LNCaP clone FGC (cell line): Measurements from ENCODE around the gene CRYBG1.
A peak's percentile ranks its signal among the peaks of the same experiment; 100 is the strongest.
"Not testable (repeated sequence)": the region's sequence is repeated elsewhere in the genome, so short reads cannot be mapped to it uniquely, and the experiment has no call there.

Source experiments
- DNase-seq: peaks from one replicate; pipeline ENCODE4 v3.0.0-alpha.2; 2011; ENCODE audit warnings: low read depth
- H3K4me3 ChIP-seq: 2 replicates; pipeline ENCODE4 v1.5.1; 2011; ENCODE audit warnings: mild to moderate bottlenecking, low read depth, low read length, control low read depth
- TF ChIP-seq, protein P1 (sequence below): IDR thresholded peaks from 2 replicates; pipeline ENCODE4 v1.5.1; 2012; ENCODE audit warnings: mild to moderate bottlenecking; ENCODE audit not compliant: control insufficient read depth, insufficient read depth; ENCODE audit errors: extremely low read depth

CRYBG1 gene

DNA sequence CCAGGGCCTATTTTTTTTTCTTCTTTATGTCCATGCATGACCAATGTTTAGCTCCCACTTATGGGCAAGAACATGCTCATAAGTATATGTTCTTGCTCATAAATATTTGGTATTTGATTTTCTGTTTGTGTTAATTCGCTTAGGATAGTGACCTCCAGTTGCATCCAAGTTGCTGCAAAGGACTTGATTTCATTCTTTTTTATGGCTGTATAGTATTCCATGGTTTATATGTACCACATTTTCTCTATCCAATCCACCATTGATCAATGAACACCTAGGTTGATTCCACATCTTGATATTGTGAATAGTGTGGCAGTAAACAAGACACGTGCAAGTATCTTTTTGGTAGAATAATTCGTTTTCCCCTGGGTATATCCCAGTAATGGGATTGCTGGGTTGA lies 190.6 kb downstream of the CRYBG1 start:
- H3K4me3 ChIP-seq: no peak overlapping the region
- no peak for DNase-seq
- TF ChIP-seq, protein P1, sequence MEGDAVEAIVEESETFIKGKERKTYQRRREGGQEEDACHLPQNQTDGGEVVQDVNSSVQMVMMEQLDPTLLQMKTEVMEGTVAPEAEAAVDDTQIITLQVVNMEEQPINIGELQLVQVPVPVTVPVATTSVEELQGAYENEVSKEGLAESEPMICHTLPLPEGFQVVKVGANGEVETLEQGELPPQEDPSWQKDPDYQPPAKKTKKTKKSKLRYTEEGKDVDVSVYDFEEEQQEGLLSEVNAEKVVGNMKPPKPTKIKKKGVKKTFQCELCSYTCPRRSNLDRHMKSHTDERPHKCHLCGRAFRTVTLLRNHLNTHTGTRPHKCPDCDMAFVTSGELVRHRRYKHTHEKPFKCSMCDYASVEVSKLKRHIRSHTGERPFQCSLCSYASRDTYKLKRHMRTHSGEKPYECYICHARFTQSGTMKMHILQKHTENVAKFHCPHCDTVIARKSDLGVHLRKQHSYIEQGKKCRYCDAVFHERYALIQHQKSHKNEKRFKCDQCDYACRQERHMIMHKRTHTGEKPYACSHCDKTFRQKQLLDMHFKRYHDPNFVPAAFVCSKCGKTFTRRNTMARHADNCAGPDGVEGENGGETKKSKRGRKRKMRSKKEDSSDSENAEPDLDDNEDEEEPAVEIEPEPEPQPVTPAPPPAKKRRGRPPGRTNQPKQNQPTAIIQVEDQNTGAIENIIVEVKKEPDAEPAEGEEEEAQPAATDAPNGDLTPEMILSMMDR: no peak

DNA sequence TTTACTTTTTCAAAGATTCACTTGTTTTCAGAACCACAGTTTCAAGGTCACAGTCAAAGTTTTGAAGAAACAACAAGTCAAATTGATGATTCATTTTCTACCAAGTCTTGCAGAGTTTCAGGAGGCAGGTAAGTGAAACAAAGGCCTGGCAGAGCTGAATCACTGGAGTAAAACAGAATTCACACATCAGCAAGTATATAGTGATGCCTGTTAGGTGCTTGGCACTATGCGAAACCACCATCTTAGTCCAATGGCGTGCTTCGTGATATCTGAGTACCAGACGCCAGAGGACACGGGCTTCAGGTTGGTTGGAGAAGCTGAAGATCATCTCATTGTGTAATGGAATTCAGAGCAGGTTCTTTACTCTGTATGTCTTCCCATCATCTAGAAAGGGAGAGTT lies 192.9 kb downstream of the CRYBG1 start:
- TF ChIP-seq, protein P1: no peak
- no peak for DNase-seq
- no peak overlapping the region for H3K4me3 ChIP-seq

- TF ChIP-seq, protein P1: no peak
- peak; percentile 13 for DNase-seq
- H3K4me3 ChIP-seq: no peak overlapping the region
These were observed 195.2 kb downstream of the CRYBG1 start for GRCh38 chr6:106555767-106556166.

- DNase-seq: no peak
- H3K4me3 ChIP-seq: no peak overlapping the region
- TF ChIP-seq, protein P1: peak; percentile 57; the same call in 1 of the 2 replicates
These were observed 195.9 kb downstream of the CRYBG1 start for GRCh38 chr6:106556368-106556960.

DNA sequence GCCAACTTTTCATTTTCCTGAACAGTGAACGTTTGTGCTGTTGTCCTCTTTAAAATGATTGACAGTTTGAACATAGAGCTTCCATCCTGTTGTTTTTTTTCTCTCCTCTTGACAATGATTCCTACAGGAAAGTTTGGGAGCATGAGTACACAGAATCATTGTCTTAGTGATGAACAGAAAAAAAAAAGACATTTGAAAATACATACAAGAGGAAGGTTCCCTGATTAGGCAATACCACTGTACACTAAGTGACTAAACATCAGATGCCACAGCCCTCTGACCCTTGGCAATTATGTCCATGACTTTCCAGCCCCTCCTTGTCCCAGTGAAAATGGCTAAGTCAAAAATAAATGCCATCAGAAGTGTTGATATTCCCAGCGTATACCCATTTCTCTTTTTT lies 197.3 kb downstream of the CRYBG1 start:
- DNase-seq: no peak
- TF ChIP-seq, protein P1: no peak
- no peak overlapping the region for H3K4me3 ChIP-seq

DNA sequence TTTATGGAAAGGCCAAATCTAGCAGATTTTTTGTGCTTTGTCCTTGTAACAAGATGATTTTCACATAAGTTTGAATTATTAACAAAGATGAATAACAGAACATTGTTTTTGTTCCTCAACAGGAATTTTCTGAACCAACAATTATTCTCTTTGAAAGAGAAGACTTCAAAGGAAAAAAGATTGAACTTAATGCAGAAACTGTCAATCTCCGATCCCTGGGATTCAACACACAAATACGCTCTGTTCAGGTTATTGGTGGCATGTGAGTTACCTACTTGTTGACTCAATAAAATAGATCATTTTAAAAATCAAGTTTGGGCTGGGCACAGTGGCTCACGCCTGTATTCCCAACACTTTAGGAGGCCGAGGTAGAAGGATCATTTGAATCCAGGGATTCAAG lies 197.8 kb downstream of the CRYBG1 start:
- TF ChIP-seq, protein P1: no peak
- DNase-seq: no peak
- no peak overlapping the region for H3K4me3 ChIP-seq

DNA sequence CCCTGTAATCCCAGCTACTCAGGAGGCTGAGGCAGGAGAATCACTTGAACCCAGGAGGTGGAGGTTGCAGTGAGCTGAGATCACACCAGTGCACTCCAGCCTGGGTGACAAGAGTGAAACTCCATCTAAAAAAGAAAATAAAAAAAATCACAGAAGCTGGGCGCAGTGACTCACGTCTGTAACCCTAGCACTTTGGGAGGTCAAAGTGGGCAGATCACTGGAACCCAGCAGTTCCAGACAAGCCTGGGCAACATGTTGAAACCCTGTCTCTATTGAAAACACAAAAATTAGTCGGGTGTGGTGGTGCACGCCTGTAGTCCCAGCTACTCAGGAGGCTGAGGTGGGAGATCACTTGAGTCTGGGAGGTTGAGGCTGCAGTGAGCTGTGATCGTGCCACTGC lies 199.1 kb downstream of the CRYBG1 start:
- not testable (repeated sequence) for H3K4me3 ChIP-seq, DNase-seq
